HFF-Myc (cell line): ENCODE measurements around the gene SCAF11.
"Not testable (repeated sequence)": the region's sequence is repeated elsewhere in the genome, so short reads cannot be mapped to it uniquely, and the experiment has no call there.

ENCODE experiments used
- DNase-seq: peaks from one replicate; pipeline ENCODE4 v3.0.0-alpha.2; 2011; ENCODE audit warnings: low read depth; ENCODE audit errors: extremely low read depth
- H3K4me3 ChIP-seq: replicated peaks from 2 replicates; pipeline ENCODE4 v1.5.1; 2011; ENCODE audit warnings: low read depth, mild to moderate bottlenecking, control low read depth, low read length
- CTCF ChIP-seq: IDR thresholded peaks from 2 replicates; pipeline ENCODE4 v1.5.1; 2012; ENCODE audit warnings: mild to moderate bottlenecking, low read depth, low read length, control low read depth; ENCODE audit errors: missing control alignments

Gene SCAF11

GRCh38 chr12:46005151-46005797, 14.9 kb upstream of the SCAF11 start:
- H3K4me3 ChIP-seq: no peak overlapping the region
- DNase-seq: no peak
- peak; percentile 4 for TF ChIP-seq CTCF

DNA sequence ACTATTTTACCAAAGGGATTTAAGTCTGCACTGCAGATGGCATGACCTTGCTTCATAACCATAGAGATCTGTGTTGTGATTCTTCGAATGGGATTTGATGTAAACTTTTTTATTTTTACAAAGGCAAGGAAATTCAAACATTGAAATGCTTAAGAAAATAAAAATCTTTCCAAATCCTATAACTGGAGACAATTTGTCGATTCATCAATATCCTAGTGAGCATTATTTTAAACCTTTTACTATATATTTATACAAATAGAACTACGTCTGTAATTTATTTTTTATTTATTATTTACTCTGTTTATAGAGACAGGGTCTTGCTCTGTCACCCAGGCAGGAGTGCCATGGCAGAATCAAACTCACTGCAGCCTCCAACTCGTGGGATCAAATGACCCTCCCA, 14.3 kb upstream of the SCAF11 start:
- DNase-seq: no peak
- TF ChIP-seq CTCF: peak; percentile 0
- no peak overlapping the region for H3K4me3 ChIP-seq

DNA sequence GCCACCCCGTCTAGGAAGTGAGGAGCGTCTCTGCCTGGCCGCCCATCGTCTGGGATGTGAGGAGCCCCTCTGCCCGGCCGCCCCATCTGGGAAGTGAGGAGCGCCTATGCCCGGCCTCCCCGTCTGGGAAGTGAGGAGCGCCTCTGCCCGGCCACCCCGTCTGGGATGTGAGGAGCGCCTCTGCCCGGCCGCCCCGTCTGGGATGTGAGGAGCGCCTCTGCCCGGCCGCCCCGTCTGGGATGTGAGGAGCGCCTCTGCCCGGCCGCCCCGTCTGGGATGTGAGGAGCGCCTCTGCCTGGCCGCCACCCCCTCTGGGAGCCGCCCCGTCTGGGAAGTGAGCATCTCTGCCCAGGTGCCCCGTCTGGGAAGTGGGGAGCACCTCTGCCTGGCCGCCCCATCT, 9.7 kb upstream of the SCAF11 start:
- not testable (repeated sequence) for DNase-seq, H3K4me3 ChIP-seq

DNA sequence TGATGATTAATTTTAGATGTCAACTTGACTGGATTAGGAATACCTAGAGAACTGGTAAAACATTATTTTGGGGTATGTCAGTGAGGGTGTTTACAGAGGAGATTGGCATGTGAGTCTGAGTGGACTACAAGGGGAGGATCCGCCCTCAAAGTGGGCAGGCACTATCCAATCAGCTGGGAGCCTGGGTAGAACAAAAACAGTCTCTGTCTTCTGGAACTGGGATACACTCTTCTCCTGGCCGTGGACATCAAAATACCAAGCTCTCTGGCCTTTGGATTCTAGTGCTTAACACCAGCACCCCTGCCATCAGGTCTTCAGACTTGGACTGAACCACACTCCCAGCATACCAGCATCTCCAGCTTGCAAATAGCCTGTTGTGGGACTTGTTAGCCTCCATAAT, 4.4 kb upstream of the SCAF11 start:
- TF ChIP-seq CTCF: no peak
- DNase-seq: no peak
- no peak overlapping the region for H3K4me3 ChIP-seq

- no peak for DNase-seq
- no peak for TF ChIP-seq CTCF
- H3K4me3 ChIP-seq: peak overlapping the region; percentile 81
Measured at GRCh38 chr12:45991284-45992249, 1.2 kb upstream of the SCAF11 start.

GRCh38 chr12:45989721-45990467, 480 bp downstream of the SCAF11 start:
- no peak for TF ChIP-seq CTCF
- no peak for DNase-seq

GRCh38 chr12:45989287-45989686, 1.1 kb downstream of the SCAF11 start:
- H3K4me3 ChIP-seq: peak overlapping the region; percentile 81
- DNase-seq: no peak

More at GRCh38 chr12:45989721-45990467, 480 bp downstream of the SCAF11 start:
- peak overlapping the region; percentile 81 for H3K4me3 ChIP-seq

More at GRCh38 chr12:45989287-45989686, 1.1 kb downstream of the SCAF11 start:
- TF ChIP-seq CTCF: no peak
